NCI-H2107 (cell line): ENCODE measurements around the gene CPAMD8.

Source experiments
- DNase-seq: peaks from one replicate; lab custom pipeline; 2025; lab: John Stamatoyannopoulos, UW

Gene CPAMD8

DNA sequence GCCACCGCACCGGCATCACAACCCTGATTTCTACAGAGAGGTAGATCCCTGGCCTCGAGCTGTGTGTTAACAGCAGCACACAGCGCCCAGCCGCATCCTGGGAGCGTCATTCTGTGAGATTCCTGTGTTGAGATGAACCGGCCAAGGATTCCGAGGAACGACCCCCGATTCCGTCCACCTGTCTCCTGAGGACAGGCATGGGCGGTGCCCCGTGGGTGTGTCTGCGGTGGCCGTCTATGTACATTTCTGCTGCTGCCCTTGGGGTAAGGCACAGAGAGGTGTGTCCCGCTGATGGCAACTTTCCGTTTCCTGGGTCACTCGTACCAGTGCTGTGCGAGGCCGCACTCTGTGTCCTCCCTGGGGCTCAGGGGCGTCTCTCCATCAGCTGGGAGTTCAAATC, 153.9 kb downstream of the CPAMD8 start:
- DNase-seq: no peak

DNA sequence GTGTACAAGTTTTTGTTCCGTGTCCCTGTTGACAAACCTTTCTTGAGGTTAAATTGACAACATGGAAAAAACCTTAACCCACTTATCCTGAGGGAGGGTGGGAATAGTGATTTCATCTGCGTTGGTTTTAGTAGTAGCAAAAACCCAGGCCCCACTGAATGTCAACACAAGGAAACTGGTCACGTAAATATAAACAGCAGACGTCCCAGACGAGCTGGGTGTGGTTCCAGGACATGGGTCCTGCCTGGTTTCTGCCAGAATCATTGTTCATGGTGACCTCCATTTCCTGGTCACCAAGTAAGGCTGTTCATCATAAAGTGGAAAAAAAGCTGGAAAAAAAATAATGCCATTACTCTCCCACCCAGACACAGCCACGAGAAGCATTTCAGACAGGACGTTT, 154.7 kb downstream of the CPAMD8 start:
- DNase-seq: no peak

DNA sequence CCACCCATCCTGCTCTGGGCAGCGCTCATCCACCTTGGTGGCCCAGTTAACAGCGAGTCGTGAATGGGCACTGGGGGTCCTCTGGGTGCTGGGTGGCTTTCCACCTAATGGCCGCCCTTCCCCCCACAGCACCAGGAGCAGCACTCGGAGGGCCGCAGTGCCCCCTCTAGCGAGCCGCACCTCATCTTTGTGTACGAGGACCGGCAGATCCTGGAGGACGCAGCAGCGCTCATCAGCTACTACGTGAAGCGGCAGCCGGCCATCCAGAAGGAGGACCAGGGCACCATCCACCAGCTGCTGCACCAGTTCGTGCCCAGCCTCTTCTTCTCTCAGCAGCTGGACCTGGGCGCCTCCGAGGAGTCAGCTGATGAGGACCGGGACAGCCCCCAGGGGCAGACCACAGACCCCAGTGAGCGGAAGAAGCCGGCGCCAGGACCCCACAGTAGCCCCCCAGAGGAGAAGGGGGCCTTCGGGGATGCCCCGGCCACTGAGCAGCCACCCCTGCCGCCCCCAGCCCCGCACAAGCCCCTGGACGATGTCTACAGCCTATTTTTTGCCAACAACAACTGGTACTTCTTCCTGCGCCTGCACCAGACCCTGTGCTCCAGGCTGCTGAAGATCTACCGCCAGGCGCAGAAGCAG, 157.2 kb downstream of the CPAMD8 start:
- no peak for DNase-seq

DNA sequence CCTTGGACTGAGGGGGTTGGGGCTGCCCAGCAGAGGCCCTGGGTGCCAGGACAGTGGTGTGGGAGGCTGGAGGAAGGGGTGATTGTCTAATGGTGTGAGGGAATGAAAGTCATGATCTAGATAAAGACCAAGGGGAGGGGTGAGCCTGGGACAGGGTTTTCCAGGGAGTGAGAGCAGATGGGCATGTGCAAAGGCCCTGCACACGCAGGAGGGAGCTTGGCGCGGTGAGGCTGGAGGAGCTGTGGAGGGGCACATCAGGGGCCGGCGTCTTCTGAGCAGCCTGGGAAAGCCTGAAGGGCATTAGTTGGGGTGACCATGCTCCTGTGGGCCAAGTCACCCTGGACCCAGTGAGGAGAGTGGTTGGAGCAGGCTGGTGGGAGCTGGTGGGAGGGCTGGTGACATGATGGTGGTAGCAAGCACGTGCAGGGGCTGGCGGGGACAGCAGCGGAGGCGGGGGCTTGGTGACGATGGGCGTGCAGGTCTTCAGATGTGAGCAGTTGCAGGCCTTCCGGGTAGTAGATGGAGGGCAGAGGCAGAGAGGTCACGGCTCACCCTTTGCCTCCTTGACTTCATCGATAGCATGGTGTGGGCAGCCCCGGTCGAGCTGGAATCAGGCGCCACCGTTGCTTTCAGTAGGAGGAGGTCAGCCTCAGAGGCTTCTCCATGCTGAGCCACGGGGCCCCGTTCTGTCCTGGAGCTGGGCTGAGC, 158.0 kb downstream of the CPAMD8 start:
- no peak for DNase-seq

DNA sequence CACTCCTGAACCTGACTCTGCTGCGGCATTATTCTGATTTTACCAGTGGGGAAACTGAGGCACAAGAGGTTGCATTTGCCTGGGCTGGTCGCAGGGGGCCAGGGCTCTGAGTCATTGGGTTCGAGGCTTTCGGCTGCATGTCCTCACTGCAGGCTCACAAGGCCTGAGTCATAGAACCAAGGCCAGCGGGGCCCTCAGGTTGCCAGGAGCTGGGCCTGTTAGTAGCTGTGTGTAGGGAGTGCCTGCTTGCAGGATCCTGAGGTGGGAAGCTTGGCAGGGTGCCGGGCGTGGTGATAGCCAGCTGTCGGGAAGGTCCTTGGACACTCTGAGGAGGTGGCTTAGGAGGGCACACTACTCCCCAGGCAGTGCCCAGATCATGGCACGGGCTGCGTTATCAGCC, 159.4 kb downstream of the CPAMD8 start:
- DNase-seq: no peak

DNA sequence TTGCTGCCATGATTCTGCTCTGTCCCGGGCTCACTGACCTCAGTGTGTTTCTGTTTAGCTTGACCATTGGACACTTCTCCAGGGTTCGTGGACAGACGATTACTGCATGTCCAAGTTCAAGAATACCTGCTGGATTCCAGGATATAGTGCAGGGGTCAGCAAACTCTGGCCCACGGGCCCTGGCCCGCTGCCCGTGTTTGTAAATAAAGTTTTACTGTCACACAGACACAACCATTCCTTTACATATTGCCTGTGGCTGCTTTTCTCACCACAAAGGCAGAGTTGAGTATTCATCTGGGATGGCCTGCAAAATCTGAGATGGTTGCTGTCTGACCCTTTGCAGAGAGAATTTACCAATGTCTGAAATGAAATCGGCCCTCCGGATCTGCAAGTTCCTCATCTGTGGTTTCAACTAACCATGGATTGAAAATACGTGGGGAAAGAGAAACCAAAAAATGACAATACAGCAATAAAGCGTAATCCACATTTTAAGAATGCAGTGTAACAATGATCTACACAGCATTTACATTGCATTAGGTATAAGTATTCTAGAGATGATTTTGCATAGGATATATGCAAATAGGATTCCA, 163.7 kb downstream of the CPAMD8 start:
- no peak for DNase-seq

DNA sequence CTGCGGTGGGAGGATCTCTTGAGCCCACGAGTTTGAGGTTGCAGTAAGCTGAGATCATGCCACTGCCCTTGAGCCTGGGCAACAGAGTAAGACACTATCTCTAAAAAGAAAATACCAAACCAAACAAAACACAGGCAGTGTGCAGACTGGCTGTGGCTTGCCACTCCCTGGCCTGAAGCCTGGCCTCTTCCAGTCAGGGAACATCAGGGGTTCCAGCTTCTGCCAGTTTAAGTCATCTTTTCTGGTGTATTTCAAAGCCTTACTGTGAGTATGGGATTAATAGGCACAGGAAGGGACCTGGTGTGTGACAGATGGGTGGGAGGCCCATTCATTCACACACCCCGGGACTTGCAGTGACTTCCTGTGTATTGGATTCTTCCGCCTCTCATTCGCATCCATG, 164.8 kb downstream of the CPAMD8 start:
- no peak for DNase-seq

DNA sequence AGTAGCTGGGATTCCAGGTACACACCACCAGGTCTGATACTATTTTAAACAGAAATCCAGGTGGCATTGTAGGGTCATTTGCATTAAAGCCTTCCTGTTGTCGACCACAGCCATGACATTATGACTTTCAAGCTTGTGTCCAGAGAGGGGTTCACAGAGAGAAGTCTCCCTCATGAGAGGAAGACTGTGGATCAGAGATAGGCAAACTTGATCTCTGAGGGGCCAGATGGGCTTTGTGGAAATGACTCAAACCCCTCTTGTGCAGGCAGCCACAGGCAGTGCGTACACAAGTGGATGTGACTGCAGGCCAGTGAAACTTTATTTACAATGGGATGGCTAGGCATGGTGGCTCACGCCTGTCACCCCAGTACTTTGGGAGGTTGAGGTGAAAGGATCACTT, 165.6 kb downstream of the CPAMD8 start:
- no peak for DNase-seq

DNA sequence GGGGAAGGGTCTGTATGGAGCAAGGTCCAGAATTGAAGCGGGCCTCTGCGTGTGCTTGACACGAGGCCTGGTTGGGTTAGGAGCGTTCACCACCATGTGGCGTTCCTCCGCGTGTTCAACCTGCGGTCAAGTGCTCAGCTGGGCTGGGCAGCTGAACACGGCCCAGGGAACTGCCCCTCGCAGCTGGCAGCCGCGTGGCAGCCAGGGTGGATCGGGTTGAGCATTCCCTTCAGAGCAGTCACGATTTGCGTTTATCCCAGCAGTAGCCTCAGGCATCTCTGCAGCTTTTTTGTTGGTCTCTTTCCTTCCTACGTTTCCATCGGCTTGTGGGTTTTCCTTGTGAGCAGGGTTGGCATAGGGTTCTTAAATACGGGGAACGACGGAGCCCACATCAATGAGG, 166.5 kb downstream of the CPAMD8 start:
- DNase-seq: no peak

DNA sequence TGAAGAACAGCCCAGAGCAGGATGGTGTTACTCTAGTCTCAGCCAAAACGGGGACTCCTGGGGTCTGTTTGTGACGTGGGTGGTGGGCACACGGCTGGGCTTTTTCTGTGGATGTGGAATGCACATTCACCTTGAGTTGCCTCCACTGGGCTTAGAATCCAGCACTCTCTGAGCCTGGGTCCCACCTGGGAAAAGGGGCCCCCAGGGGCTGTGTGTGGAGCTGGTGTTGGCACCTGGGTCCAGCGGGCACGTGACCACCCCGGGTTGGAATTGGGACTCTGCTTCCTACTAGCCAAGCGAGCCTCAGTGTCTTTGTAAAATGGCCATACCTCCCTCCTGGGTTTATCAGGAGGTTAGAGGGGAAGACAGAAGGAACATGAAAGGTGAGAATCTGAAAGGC, 167.0 kb downstream of the CPAMD8 start:
- DNase-seq: no peak

DNA sequence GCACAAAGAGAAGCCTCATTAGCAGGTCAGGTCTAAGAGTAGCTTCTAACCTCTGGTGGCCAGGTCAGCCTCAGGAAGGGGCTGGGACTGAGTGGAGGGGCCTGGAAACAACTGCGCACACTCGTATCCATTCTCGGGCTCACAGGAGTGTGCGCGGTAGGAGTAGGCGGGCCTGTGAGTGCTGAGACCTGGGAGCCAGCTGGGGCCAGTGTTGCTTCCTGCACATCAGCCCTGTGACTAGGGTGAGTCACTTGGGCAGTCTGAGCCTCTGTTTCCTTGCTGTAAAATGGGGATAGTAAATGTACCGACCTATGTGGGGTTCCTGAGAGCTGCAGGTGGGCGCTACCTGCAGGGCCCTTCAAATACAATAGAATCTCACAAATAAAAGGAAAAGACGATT, 170.5 kb downstream of the CPAMD8 start:
- no peak for DNase-seq

DNA sequence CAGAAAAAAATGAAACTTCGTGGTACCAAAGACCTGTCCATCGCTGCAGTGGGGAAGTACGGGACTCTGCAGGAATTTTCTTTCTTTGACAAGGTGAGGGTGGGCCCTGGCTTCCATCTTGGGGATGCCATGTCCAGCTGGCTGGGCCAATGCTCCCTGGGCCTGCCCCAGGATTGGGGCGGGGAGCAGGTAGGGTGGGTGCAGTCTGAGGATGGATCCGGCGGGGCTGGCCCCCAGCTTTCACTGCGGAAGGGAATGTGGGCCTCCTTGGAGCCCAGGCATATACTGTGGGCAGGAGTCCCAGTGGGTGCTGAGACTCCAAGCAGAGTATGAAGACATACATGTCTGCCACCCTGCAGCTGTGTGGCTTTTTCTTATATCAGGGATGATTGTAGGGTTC, 173.5 kb downstream of the CPAMD8 start:
- DNase-seq: no peak

DNA sequence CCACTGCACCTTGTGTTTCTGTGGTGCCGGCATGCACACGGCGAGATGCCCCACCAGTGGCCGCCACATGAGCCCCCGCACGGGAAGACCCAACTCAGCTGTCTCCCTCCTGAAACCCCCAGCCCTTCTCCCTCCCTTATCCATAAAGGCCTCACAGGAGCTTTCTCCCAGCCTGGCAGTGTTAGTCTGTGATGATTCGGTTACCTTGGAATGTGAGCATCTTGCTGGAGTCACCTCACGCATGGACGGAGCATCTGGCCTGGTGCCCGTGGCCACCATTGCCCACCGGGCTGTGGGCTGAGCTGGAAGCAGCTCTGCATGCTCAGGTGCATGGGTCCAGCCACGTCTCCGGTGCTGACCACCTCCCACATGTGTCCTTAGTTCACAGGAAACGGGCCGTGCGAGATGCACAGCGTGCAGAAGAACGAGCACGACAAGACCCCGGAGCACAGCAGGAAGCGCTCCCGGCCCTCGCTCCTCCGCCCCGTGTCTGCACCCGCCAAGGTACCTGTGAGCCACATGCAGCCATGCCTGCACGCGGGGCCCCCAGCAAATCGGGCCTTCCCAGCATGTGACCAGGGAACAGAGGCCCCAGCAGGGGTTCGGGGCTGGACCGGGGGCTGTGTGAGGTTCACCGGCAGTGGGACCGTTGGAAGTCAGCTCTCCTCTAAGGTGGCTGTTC, 175.4 kb downstream of the CPAMD8 start:
- no peak for DNase-seq

DNA sequence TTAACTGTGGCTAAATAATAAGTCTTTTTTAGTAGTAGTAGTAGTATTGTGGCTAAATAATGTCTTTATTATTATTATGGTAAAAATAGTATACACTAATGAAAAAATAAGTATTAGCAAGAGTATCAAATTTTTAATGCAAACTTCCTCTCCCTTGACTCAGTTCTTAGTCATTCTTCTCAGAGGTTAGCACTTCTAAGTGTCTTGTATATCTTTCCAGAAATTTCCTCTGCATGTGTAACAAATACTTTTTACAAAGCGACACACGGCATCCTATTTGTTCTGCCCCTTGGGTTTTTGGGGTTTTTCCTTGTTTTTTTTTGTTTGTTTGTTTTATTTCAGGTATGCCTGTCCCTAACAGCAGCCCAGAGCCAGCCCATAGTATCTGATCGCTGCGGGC, 176.5 kb downstream of the CPAMD8 start:
- no peak for DNase-seq

DNA sequence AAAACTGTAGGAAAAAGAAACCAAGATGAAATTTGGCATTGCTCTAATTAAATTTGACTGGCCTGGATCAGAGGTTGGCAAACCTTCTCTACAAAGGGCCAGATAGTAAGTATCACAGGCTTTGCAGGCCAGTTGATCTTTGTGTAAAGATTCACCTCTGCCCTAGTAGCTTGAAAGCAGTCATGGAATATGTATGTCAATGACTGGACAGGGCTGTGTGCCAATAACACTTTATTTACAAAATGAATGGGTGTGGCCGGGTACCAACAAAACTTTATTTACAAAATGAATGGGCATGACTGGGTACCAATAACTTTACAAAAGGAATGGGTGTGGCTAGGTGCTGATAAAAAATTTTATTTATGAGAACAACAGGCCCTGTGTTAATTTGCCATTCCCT, 177.4 kb downstream of the CPAMD8 start:
- DNase-seq: no peak

DNA sequence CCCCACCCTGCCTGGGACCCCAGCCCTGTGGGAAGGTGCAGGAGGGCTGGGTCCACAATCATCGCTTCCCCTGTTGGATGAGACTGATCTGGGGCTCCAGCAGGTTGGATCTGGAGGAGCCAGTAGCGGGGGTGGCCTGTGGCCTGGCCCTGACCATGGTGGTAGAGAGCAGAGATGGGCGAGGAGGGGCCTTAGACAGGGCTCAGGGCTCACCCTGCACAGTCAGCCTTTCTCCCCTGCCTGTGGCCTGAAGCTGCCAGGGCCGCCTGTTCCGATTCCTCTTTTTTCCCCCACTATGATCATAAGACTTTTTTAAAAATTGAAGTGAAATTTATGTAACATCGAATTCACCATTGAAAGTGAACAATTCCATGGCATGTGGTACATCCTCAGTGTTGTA, 179.2 kb downstream of the CPAMD8 start:
- DNase-seq: no peak

DNA sequence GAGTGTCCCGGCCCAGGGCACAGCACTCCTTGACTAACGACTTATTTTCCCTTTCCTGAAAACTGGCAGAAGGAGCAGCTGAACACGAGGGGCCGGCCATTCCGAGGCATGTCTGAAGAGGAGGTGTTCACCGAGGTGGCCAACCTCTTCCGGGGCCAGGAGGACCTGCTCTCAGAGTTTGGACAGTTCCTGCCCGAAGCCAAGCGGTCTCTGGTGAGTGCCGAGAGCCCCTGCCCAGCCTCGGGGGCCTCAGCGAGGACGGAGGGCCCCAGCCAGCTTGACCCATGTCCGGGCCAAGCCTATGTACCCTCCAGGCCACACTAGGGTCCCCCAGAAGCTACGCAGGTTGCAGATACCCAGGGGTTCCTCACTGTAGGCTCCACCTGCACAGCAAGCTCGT, 179.7 kb downstream of the CPAMD8 start:
- DNase-seq: no peak
